Activated T-cell treated with anti-CD3 and anti-CD28 coated beads, Interleukin-2, amount 50 U/mL, for 48 hours (primary cell): Measurements from ENCODE around the gene MBD5.

Experiments used
- DNase-seq, 2 experiments: peaks; one replicate each; pipeline ENCODE4 v3.0.0-alpha.2; 2020

Gene MBD5

GRCh38 chr2:148554459-148555247 is 533.8 kb downstream of the MBD5 start:
- DNase-seq: no peak

- DNase-seq: no peak
These were observed 534.9 kb downstream of the MBD5 start for GRCh38 chr2:148555622-148556294.

- no peak for DNase-seq
These were observed 537.0 kb downstream of the MBD5 start for GRCh38 chr2:148557844-148558436.

- no peak for DNase-seq
These were observed 539.6 kb downstream of the MBD5 start for GRCh38 chr2:148560496-148560895.

GRCh38 chr2:148561389-148561788 is 540.5 kb downstream of the MBD5 start:
- DNase-seq: no peak

GRCh38 chr2:148565272-148565894 is 544.5 kb downstream of the MBD5 start:
- no peak for DNase-seq
